Left lung (tissue), 10 donors: ENCODE results near the gene PLEK2. TPM values are rescaled to one million over a fixed set of nuclear protein-coding genes. Genes with fewer than 3 reads are reported as not detected.
"Not testable (repeated sequence)": the region's sequence is repeated elsewhere in the genome, so short reads cannot be mapped to it uniquely, and the experiment has no call there.

Experiments
- ATAC-seq: fragments of 200-7000 bp; cut with Tn5 transposase; one replicate; pipeline ENCODE4 v1.9.1; 2020; ENCODE audit warnings: moderate library complexity
- DNase-seq, 4 donors: peaks; one replicate each; pipeline ENCODE4 v3.0.0-alpha.2; 2013 to 2020
- H3K27ac ChIP-seq, 2 donors: fragments of 200-600 bp; sonication (generic) in 1 of 2; one replicate each; pipeline versions ENCODE4 v1.5.0 to v1.8.0; 2020 to 2021
- H3K27me3 ChIP-seq, 2 donors: fragments of 200-600 bp; sonication (generic) in 1 of 2; one replicate each; pipeline versions ENCODE4 v1.5.0 to v1.8.0; 2020 to 2021
- H3K36me3 ChIP-seq, 2 donors: fragments of 200-600 bp; sonication (generic) in 1 of 2; one replicate each; pipeline versions ENCODE4 v1.5.0 to v1.8.0; 2020 to 2021
- H3K4me1 ChIP-seq, 2 donors: fragments of 200-600 bp; one replicate each; pipeline ENCODE4 v1.8.0; 2021
- H3K4me3 ChIP-seq, 2 donors: fragments of 200-600 bp; sonication (generic) in 1 of 2; one replicate each; pipeline versions ENCODE4 v1.5.0 to v1.8.0; 2020 to 2021; ENCODE audit warnings: mild to moderate bottlenecking in 1 of 2
- H3K9me3 ChIP-seq, 2 donors: fragments of 200-600 bp; sonication (generic) in 1 of 2; one replicate each; pipeline versions ENCODE4 v1.5.0 to v1.8.0; 2020 to 2021
- intact Hi-C, 2 donors: fragments of 100-400 bp; cut with DNase I; formaldehyde crosslinking; loops; one replicate each; pipeline versions ENCODE4 v1.11.2 to v1.14.2; 2022
- polyA plus RNA-seq, 6 donors: library from polyadenylated mRNA; unstranded; fragments of 120-200 nt; gene quantifications; one replicate each; pipeline ENCODE4 v1.2.1, GENCODE V29; 2013; ENCODE audit not compliant: insufficient read length in 6 of 6
- total RNA-seq, 2 donors: library from RNA; stranded (reverse); fragmentation: NEBNext Ultra II Directional; extraction: Animal tissue kit (Norgen Biotek cat#: 25700); gene quantifications; one replicate each; pipeline ENCODE4 v1.2.1, GENCODE V29; 2021
- TF ChIP-seq, protein P1 (sequence below), 2 donors: fragments of 200-600 bp; sonication (generic) in 1 of 2; IDR thresholded peaks; one replicate each; pipeline versions ENCODE4 v1.5.0 to v1.8.0; 2021; ENCODE audit warnings: antibody characterized with exemption in 2 of 2
- donor health status: DM: no; HTN: yes; CAD: no.
- donor health status: DM: no; HTN: no; CAD: no.

Gene PLEK2
- total and polyA plus RNA-seq, 8 donors: 2.8 to 6.7 (median 4.7) TPM

DNA sequence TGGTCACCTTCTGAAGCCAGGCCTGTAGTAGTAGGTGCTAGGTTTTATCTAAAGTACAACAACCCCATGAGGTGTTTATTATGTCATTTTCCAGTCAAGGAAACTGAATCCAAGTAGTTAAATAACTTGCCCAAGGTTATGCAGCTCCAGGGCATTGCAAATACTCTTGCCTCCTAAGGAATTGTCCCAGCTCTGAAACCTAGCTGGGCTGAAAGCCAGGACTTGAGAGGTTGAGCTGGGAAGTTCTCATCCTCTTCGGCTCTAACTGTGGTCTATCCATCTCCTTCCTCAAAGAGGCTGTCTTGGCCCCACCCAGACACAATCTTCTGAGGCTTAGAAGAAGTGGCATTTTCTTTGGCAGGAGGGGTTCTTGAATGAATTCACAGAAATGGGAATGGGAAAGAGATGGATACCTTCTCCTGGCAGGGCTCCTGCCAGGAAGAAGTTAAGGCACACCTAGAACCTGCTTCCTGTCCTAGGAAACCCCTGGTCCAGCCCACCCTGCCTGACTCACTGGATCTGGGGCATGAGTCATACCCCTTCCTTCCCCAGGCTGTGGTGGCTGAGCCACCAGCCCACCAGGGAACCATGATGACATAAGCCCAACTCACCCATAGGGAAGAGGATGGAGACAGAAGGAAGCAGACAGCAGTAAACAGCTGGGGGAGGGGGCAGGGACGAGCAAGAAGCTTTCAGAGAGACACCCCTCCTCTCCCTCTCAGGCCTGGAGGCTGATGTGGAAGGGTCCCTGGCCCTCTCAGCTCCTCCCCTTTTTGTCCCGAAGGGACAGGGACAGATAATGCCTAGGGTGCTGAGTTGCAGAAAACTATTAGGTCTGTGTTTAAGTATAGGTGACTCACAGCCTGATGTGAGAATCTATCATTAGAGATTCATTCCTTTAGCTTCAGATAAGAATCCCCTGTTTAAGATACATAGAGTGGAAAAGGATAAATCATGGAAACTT, 2.1 kb upstream of the PLEK2 start:
- DNase-seq: no peak
- TF ChIP-seq, protein P1, sequence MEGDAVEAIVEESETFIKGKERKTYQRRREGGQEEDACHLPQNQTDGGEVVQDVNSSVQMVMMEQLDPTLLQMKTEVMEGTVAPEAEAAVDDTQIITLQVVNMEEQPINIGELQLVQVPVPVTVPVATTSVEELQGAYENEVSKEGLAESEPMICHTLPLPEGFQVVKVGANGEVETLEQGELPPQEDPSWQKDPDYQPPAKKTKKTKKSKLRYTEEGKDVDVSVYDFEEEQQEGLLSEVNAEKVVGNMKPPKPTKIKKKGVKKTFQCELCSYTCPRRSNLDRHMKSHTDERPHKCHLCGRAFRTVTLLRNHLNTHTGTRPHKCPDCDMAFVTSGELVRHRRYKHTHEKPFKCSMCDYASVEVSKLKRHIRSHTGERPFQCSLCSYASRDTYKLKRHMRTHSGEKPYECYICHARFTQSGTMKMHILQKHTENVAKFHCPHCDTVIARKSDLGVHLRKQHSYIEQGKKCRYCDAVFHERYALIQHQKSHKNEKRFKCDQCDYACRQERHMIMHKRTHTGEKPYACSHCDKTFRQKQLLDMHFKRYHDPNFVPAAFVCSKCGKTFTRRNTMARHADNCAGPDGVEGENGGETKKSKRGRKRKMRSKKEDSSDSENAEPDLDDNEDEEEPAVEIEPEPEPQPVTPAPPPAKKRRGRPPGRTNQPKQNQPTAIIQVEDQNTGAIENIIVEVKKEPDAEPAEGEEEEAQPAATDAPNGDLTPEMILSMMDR (IDR thresholded peaks at IDR 0.05): no peak
- Histone ChIP-seq H3K4me3 (no peak overlapping the region), H3K27me3 (peaks cover 10 to 23% of the 10 kb centered on the region in 2 donors), H3K27ac (peak overlapping the region in 1 of 2 donors; percentile 45), H3K9me3 (no peaks in the 10 kb centered on the region), H3K4me1 (peaks cover 0 to 25% of the 10 kb centered on the region in 2 donors), H3K36me3 (no peaks in the 10 kb centered on the region)
- peak; percentile 29 for ATAC-seq
- intact Hi-C loops: no loop called here

DNA sequence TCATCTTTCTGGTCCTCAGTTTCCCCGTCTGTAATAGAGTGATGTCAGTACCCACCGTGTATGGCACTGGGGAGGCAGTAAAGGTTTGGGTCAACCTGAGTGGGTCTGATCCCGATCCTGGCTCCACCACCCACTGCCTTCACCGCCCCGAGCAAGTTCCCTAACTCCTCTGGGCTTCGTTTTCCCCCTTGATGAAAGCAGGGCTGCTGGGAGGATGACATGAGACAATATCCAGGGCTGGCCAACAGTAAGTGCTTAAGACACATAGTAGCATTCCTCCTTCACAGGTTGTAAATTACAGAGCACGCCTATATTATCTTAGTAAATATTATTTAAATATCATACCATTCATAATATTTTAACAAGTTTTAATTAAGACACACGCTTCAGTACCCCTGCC, 595 bp downstream of the PLEK2 start:
- Histone ChIP-seq H3K4me3 (peak overlapping the region; percentile 26 to 44), H3K27me3 (peaks cover 10 to 23% of the 10 kb centered on the region in 2 donors), H3K4me1 (peaks cover 0 to 25% of the 10 kb centered on the region in 2 donors), H3K9me3 (no peaks in the 10 kb centered on the region), H3K36me3 (no peaks in the 10 kb centered on the region), H3K27ac (no peak overlapping the region)
- peak; percentile 4 for ATAC-seq
- intact Hi-C loops: no loop called here
- TF ChIP-seq, protein P1 (IDR thresholded peaks at IDR 0.05): no peak
- no peak for DNase-seq

DNA sequence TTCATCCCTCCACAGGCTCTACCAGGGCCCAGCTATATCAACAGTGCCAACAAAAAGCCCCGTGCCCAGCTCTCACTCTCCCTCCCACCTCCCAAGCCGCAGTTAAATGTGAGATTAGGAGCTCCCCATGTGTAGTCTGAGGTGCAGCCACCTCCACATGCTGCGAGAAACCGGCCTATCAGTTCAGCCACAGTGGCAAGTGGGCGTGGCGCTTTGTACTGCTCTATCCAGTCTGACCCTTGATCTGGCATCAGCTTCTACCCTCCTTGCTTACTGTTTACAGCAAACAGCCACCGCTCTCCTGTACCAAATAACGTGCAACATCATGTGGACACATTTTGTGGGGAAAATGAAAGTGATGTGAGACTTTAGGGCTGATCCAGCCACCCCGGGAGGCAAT, 1.7 kb downstream of the PLEK2 start:
- Histone ChIP-seq H3K36me3 (no peaks in the 10 kb centered on the region), H3K9me3 (no peaks in the 10 kb centered on the region), H3K4me1 (peaks cover 0 to 25% of the 10 kb centered on the region in 2 donors), H3K4me3 (no peak overlapping the region), H3K27me3 (peaks cover 10 to 23% of the 10 kb centered on the region in 2 donors), H3K27ac (no peak overlapping the region)
- DNase-seq (no peak), ATAC-seq (no peak)
- intact Hi-C loops: no loop called here
- TF ChIP-seq, protein P1 (IDR thresholded peaks at IDR 0.05): no peak

DNA sequence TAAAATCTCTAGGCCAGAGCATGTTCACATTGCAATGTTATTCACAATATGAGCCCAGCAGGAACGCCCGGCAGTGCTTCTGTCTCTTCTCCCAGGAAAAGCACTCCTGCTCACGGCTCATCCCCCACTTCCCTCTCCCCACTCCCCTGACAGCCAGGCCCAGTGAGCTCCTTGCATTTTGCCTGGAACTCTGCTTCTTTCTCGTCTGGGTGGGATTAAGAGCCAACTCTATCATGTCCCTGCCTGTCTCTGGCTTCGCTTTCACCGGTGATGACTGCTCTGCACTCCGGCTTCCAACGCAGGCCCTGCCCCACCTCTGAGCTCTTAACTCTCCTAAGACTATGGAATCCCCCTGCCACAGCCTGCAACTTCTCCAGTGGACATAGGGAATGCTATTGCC, 2.5 kb downstream of the PLEK2 start:
- TF ChIP-seq, protein P1 (IDR thresholded peaks at IDR 0.05): no peak
- no peak overlapping the region for H3K27ac ChIP-seq
- H3K36me3 ChIP-seq: no peaks in the 10 kb centered on the region
- intact Hi-C loops: no loop called here
- ATAC-seq (no peak), DNase-seq (no peak)
- peaks cover 10 to 23% of the 10 kb centered on the region in 2 donors for H3K27me3 ChIP-seq
- no peak overlapping the region for H3K4me3 ChIP-seq
- no peaks in the 10 kb centered on the region for H3K9me3 ChIP-seq
- H3K4me1 ChIP-seq: peaks cover 0 to 20% of the 10 kb centered on the region in 2 donors

DNA sequence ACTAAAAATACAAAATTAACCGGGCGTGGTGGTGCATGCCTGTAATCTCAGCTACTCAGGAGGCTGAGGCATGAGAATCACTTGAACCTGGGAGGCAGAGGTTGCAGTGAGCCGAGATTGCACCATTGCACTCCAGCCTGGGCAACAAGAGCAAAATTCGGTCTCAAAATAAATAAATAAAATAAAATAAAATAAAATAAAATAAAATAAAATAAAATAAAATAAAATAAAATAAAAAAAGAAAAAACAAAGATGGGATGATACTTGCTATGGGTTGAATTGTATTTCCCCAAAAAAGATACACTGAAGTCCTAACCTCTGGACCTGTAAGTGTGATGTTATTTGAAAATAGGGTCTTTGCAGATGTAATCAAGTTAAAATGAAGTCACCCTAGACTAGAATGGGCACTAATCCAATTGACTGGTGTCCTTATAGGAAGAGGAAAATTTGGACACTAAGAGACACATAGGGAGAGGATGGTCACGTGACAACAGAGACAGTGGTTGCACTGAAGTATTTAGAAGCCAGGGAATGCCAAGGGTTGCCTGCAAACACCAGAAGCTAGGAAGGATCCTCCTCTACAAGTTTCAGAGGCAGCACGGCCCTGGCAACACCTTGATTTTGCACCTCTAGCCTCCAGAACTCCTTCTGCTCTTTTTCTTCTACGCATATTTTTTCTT, 3.7 kb downstream of the PLEK2 start:
- H3K9me3 ChIP-seq, ATAC-seq, H3K36me3 ChIP-seq, intact Hi-C loops, H3K4me1 ChIP-seq, H3K27ac ChIP-seq, H3K4me3 ChIP-seq, DNase-seq: not testable (repeated sequence)
- H3K27me3 ChIP-seq: peaks cover 10 to 23% of the 10 kb centered on the region in 2 donors
